ENCODE data around the gene TMEM231.
"Not testable (repeated sequence)": the region's sequence is repeated elsewhere in the genome, so short reads cannot be mapped to it uniquely, and the experiment has no call there.

DNA sequence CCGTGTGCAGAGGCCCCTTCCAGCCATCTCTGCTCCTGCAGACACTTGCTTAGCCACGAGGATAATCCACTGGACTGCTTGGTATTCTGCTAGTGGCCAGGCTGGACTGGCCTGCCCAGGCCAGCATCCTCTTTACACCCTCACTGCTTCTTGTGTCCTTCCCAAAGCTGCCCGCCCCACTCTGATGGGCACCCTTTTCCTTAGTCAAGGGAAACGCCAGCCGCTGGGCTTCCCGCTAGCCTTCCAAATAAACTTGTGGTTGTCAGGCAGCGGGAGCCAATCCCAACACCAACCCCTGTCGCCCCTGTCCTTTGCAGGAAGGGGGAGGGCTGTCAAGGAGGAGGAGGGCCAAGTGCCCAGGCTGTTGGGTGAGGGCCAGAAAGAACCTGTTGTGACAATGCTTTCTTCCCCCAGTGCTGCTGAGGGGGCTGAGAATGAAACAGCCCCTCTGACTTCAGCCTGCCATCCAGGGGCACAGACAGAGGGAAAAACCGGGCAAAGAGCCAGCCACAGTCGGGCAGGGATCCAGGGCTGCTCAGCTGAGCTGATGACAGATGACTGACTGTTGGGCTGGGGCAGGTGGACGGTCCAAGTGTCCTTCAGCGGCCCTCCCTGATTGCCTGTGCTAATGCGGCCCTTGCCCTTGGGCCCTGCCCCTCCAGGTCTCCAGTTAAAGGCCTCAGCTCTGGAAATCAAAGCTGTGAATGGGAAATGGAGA lies 57.3 kb downstream of the TMEM231 start:
- TF ChIP-seq POLR2A (IDR thresholded peaks at IDR 0.05): not testable (repeated sequence)
- TF ChIP-seq, protein P1, sequence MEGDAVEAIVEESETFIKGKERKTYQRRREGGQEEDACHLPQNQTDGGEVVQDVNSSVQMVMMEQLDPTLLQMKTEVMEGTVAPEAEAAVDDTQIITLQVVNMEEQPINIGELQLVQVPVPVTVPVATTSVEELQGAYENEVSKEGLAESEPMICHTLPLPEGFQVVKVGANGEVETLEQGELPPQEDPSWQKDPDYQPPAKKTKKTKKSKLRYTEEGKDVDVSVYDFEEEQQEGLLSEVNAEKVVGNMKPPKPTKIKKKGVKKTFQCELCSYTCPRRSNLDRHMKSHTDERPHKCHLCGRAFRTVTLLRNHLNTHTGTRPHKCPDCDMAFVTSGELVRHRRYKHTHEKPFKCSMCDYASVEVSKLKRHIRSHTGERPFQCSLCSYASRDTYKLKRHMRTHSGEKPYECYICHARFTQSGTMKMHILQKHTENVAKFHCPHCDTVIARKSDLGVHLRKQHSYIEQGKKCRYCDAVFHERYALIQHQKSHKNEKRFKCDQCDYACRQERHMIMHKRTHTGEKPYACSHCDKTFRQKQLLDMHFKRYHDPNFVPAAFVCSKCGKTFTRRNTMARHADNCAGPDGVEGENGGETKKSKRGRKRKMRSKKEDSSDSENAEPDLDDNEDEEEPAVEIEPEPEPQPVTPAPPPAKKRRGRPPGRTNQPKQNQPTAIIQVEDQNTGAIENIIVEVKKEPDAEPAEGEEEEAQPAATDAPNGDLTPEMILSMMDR (IDR thresholded peaks at IDR 0.05): not testable (repeated sequence)
